Endothelial cell of umbilical vein (primary cell): ENCODE data around the gene TAMALIN. TPM values are rescaled to one million over a fixed set of nuclear protein-coding genes. Genes with fewer than 3 reads are reported as not detected.

ENCODE experiments used
- BruUV-seq: library from RNA; stranded (reverse); fragments of 400-500 nt; replicated peaks from 2 replicates; lab custom pipeline; 2021; lab: Mats Ljungman, UMichigan
- CTCF ChIA-PET: fragments of 300-600, 350-600 bp; sonication (Branson Sonifier 250); formaldehyde crosslinking; loops from one replicate; lab custom pipeline; 2021; ENCODE audit warnings: antibody characterized with exemption, inconsistent platforms; lab: Charles Lee
- POLR2A ChIA-PET: fragments of 300-600, 350-600 bp; sonication (Branson Sonifier 250); formaldehyde crosslinking; loops from one replicate; lab custom pipeline; 2021; ENCODE audit warnings: antibody characterized with exemption, inconsistent platforms; lab: Charles Lee
- DNase-seq: peaks from one replicate; pipeline ENCODE4 v3.0.0-alpha.2; 2011; ENCODE audit warnings: low read depth, low spot score
- FAIRE-seq: peaks from 2 replicates; lab custom pipeline; 2011; peaks lifted over from hg19 to GRCh38; lab: Jason Lieb, UNC
- H2AFZ ChIP-seq: 2 replicates; pipeline ENCODE4 v1.6.0; 2012; ENCODE audit warnings: low read depth, low read length, control low read depth, inconsistent platforms
- H3K27ac ChIP-seq: 2 replicates; pipeline ENCODE4 v1.5.1; 2011; ENCODE audit warnings: low read depth, mild to moderate bottlenecking, control low read depth, low read length, moderate library complexity; ENCODE audit not compliant: insufficient read depth
- H3K27me3 ChIP-seq, 2 experiments: 2 replicates each; pipeline versions ENCODE4 v1.6.0 to v1.6.1; 2011; ENCODE audit warnings: low read length in 2 of 2, mixed read lengths in 1 of 2; ENCODE audit not compliant: control insufficient read depth in 2 of 2, insufficient read depth in 2 of 2
- H3K36me3 ChIP-seq, 2 experiments: 2 replicates in 1 of 2; 3 replicates in 1 of 2; pipeline ENCODE4 v1.5.1; 2011; ENCODE audit warnings: low read length in 2 of 2, mild to moderate bottlenecking in 1 of 2, moderate library complexity in 1 of 2; ENCODE audit not compliant: control insufficient read depth in 2 of 2, insufficient read depth in 2 of 2; ENCODE audit errors: extremely low read depth in 1 of 2
- H3K4me1 ChIP-seq: 3 replicates; pipeline ENCODE4 v1.5.1; 2011; ENCODE audit warnings: mild to moderate bottlenecking, low read length; ENCODE audit not compliant: control insufficient read depth, insufficient read depth; ENCODE audit errors: extremely low read depth
- H3K4me2 ChIP-seq: 2 replicates; pipeline ENCODE4 v1.6.1; 2011; ENCODE audit warnings: low read length, control low read depth, mixed read lengths; ENCODE audit not compliant: insufficient read depth
- H3K4me3 ChIP-seq, 3 experiments: fragments of 200-600 bp in 1 of 3; sonication (generic), shearing (Covaris generic) in 1 of 3; replicated peaks in 1 of 3; 2 replicates each; pipeline ENCODE4 v1.5.1; 2011 to 2016; ENCODE audit warnings: control low read depth in 3 of 3, low read length in 3 of 3, mild to moderate bottlenecking in 2 of 3, inconsistent platforms in 1 of 3, low read depth in 1 of 3, moderate library complexity in 1 of 3; ENCODE audit not compliant: insufficient read depth in 1 of 3
- H3K79me2 ChIP-seq: 2 replicates; pipeline ENCODE4 v1.6.0; 2012; ENCODE audit warnings: low read length, inconsistent platforms; ENCODE audit not compliant: control insufficient read depth, insufficient read depth
- H3K9ac ChIP-seq: replicated peaks from 2 replicates; pipeline ENCODE3; 2011; ENCODE audit warnings: low read length, control low read depth; ENCODE audit not compliant: insufficient read depth; ENCODE audit errors: extremely low read depth
- H3K9me1 ChIP-seq: replicated peaks from 3 replicates; pipeline ENCODE4 v1.6.0; 2011; ENCODE audit warnings: mild to moderate bottlenecking, low read length; ENCODE audit not compliant: control insufficient read depth, insufficient read depth; ENCODE audit errors: extremely low read depth
- H3K9me3 ChIP-seq: replicated peaks from 2 replicates; pipeline ENCODE4 v1.5.1; 2012; ENCODE audit warnings: low read length, inconsistent platforms; ENCODE audit not compliant: control insufficient read depth, insufficient read depth
- H4K20me1 ChIP-seq: replicated peaks from 2 replicates; pipeline ENCODE3; 2011; ENCODE audit warnings: mild to moderate bottlenecking, low read length; ENCODE audit not compliant: control insufficient read depth, insufficient read depth; ENCODE audit errors: extremely low read depth
- CTCF ChIP-seq, 2 donors: IDR thresholded peaks; 1 replicate in 1 of 2; 2 replicates in 1 of 2; pipeline ENCODE4 v1.5.1; 2011; ENCODE audit warnings: low read length in 2 of 2, mild to moderate bottlenecking in 2 of 2, moderate library complexity in 2 of 2, control low read depth in 1 of 2, inconsistent platforms in 1 of 2, low read depth in 1 of 2; ENCODE audit not compliant: insufficient read depth in 1 of 2; ENCODE audit errors: extremely low read depth in 1 of 2
- EZH2 ChIP-seq: IDR thresholded peaks from 2 replicates; pipeline ENCODE4 v1.6.1; 2012; ENCODE audit warnings: borderline replicate concordance, low read depth, mild to moderate bottlenecking, moderate library complexity, low read length, inconsistent platforms; ENCODE audit not compliant: severe bottlenecking
- FOS ChIP-seq: IDR thresholded peaks from 2 replicates; pipeline ENCODE4 v1.6.1; 2011; ENCODE audit warnings: mild to moderate bottlenecking, low read length, moderate library complexity, borderline replicate concordance; ENCODE audit not compliant: insufficient read depth
- GATA2 ChIP-seq: IDR thresholded peaks from 2 replicates; pipeline ENCODE4 v1.7.0; 2011; ENCODE audit warnings: low read depth, mild to moderate bottlenecking, moderate library complexity, mixed read lengths, low read length; ENCODE audit not compliant: insufficient read length, insufficient read depth
- JUN ChIP-seq: IDR thresholded peaks from 2 replicates; pipeline ENCODE4 v1.6.1; 2011; ENCODE audit warnings: borderline replicate concordance, low read depth; ENCODE audit not compliant: insufficient read length, insufficient read depth
- MAX ChIP-seq: IDR thresholded peaks from 2 replicates; pipeline ENCODE4 v1.6.1; 2011; ENCODE audit not compliant: insufficient read depth, insufficient read length
- MYC ChIP-seq: IDR thresholded peaks from one replicate; pipeline ENCODE4 v1.6.1; 2011; ENCODE audit warnings: mild to moderate bottlenecking, low read depth, low read length
- POLR2A ChIP-seq: IDR thresholded peaks from 2 replicates; pipeline ENCODE4 v1.6.1; 2012; ENCODE audit warnings: low read depth, mild to moderate bottlenecking, control low read depth, low read length
- POLR2AphosphoS5 ChIP-seq: IDR thresholded peaks from 2 replicates; pipeline ENCODE4 v1.6.1; 2012; ENCODE audit warnings: low read depth, mild to moderate bottlenecking, control low read depth, low read length, moderate library complexity; ENCODE audit not compliant: insufficient read depth
- dilution Hi-C: fragments of 300-500 bp; cut with MboI; formaldehyde crosslinking; loops from one replicate; pipeline ENCODE4 v1.15.0; 2019; ENCODE audit warnings: low sequenced_read_pairs; ENCODE audit not compliant: extremely low pct_ligation_motif_present
- intact Hi-C: fragments of 100-400 bp; cut with micrococcal nuclease; formaldehyde crosslinking; loops from one replicate; pipeline ENCODE4 v1.10.0; 2022
- polyA plus RNA-seq, 4 experiments: library from polyadenylated mRNA; depleted of rRNA in 3 of 4; stranded (reverse) in 3 of 4; unstranded in 1 of 4; fragments of >200 nt; gene quantifications; 2 replicates each; pipeline versions ENCODE4 v1.2.1 to v1.2.3, GENCODE V29; 2011 to 2012; ENCODE audit warnings: missing spikeins in 1 of 4
- total RNA-seq: library from RNA; stranded (reverse); gene quantifications from 2 replicates; pipeline ENCODE4 v1.2.3, GENCODE V29; 2021

The TAMALIN gene
- total and polyA plus RNA-seq, 2 donors (not counting 3 experiments of a cell fraction or from before 2014, with no cell fraction given), result 53.3 to 87.5 TPM

GRCh38 chr12:51960890-51961289 lies 45.9 kb upstream of the TAMALIN start:
- Histone ChIP-seq H3K79me2 (peaks cover 99% of the 10 kb centered on the region), H3K27ac (no peak overlapping the region), H4K20me1 (peaks cover 7% of the 10 kb centered on the region), H2AFZ (no peak overlapping the region), H3K36me3 (peaks cover 0 to 2% of the 10 kb centered on the region in 2 experiments), H3K9me1 (no peaks in the 10 kb centered on the region), H3K4me3 (no peak overlapping the region), H3K9me3 (no peaks in the 10 kb centered on the region), H3K9ac (no peak overlapping the region), H3K27me3 (no peaks in the 10 kb centered on the region), H3K4me2 (no peak overlapping the region), H3K4me1 (peaks cover 29% of the 10 kb centered on the region)
- DNase-seq, result no peak
- intact Hi-C loops, result no loop called here
- POLR2A ChIA-PET, result no interaction called here
- TF ChIP-seq JUN (no peak), MAX (no peak)
- dilution Hi-C loops, result no loop called here
- FAIRE-seq, result no peak
- BruUV-seq, result no TSS peak
- CTCF ChIA-PET, result interaction anchor here (1.4 to 2.8 kb wide), 4 partner anchors 10 to 37 kb away, joined by 3 to 36 read pairs (median 12); no protein-coding TSS in a partner anchor

- peaks cover 99% of the 10 kb centered on the region for H3K79me2 ChIP-seq
- H3K4me1 ChIP-seq, result peaks cover 29% of the 10 kb centered on the region
- BruUV-seq, result no TSS peak
- CTCF ChIA-PET, result interaction anchor here (0.8 to 2.8 kb wide), 9 partner anchors 9 to 52 kb away, joined by 3 to 36 read pairs (median 5); no protein-coding TSS in a partner anchor
- H3K27me3 ChIP-seq, result no peaks in the 10 kb centered on the region
- no peak overlapping the region for H3K9ac ChIP-seq
- H3K4me2 ChIP-seq, result no peak overlapping the region
- H3K36me3 ChIP-seq, result peaks cover 0 to 4% of the 10 kb centered on the region in 2 experiments
- POLR2A ChIA-PET, result interaction anchor here (0.7 kb wide), 1 partner anchor 36 kb away, joined by 9 read pairs; no protein-coding TSS in a partner anchor
- dilution Hi-C loops, result no loop called here
- FAIRE-seq (peak; percentile 73), DNase-seq (peak; percentile 53)
- no peaks in the 10 kb centered on the region for H3K9me1 ChIP-seq
- no peak overlapping the region for H2AFZ ChIP-seq
- no peak overlapping the region for H3K4me3 ChIP-seq
- no peak overlapping the region for H3K27ac ChIP-seq
- H4K20me1 ChIP-seq, result peaks cover 7% of the 10 kb centered on the region
- H3K9me3 ChIP-seq, result no peaks in the 10 kb centered on the region
- intact Hi-C loops, result loop anchor here (1.0 kb wide), 1 partner anchor 8 kb away; no protein-coding TSS in a partner anchor
- TF ChIP-seq GATA2 (no peak), POLR2AphosphoS5 (no peak), FOS (no peak), MAX (no peak), CTCF (IDR thresholded peaks at IDR 0.05; ENCODE audit: extremely low read depth in 1 of 2, insufficient read depth in 1 of 2, low read depth in 1 of 2, low read length in 2 of 2) (no peak), EZH2 (no peak), JUN (no peak), POLR2A (no peak), MYC (no peak)
Observed at GRCh38 chr12:51961834-51962233, 44.9 kb upstream of the TAMALIN start.
